KMS-11 (cell line): ENCODE data around the gene BSG.

Experiments
- H2AFZ ChIP-seq: fragments of 200-600 bp; sonication (generic); 2 replicates; pipeline ENCODE4 v1.6.1; 2016; ENCODE audit warnings: antibody characterized with exemption, mixed run types, low read depth
- H3K27ac ChIP-seq: fragments of 200-600 bp; sonication (generic); 2 replicates; pipeline ENCODE4 v1.6.1; 2016; ENCODE audit warnings: mild to moderate bottlenecking, mixed run types
- H3K27me3 ChIP-seq: fragments of 200-600 bp; sonication (generic); 2 replicates; pipeline ENCODE4 v1.6.1; 2017; ENCODE audit warnings: mild to moderate bottlenecking, low read depth, mixed run types, moderate library complexity; ENCODE audit not compliant: insufficient read depth
- H3K36me3 ChIP-seq: fragments of 200-600 bp; sonication (generic); 2 replicates; pipeline ENCODE4 v1.6.1; 2017; ENCODE audit warnings: mild to moderate bottlenecking, mixed run types; ENCODE audit not compliant: insufficient read depth
- H3K4me1 ChIP-seq: fragments of 200-600 bp; sonication (generic); 2 replicates; pipeline ENCODE4 v1.6.1; 2016; ENCODE audit warnings: mild to moderate bottlenecking, low read depth, mixed run types; ENCODE audit not compliant: poor library complexity, severe bottlenecking
- H3K4me2 ChIP-seq: fragments of 200-600 bp; sonication (generic); 2 replicates; pipeline ENCODE4 v1.7.0; 2016; ENCODE audit warnings: mild to moderate bottlenecking, mixed run types
- H3K4me3 ChIP-seq: fragments of 200-600 bp; sonication (generic); IDR thresholded peaks from 2 replicates; pipeline ENCODE4 v1.6.1; 2017; ENCODE audit warnings: low read depth, low read length, mixed read lengths; ENCODE audit not compliant: insufficient read depth
- H3K79me2 ChIP-seq: fragments of 200-600 bp; sonication (generic); 2 replicates; pipeline ENCODE4 v1.6.1; 2016; ENCODE audit warnings: low read depth, mixed run types; ENCODE audit not compliant: insufficient read depth
- H3K9ac ChIP-seq: fragments of 200-600 bp; sonication (generic); 2 replicates; pipeline ENCODE4 v1.6.1; 2016; ENCODE audit warnings: mild to moderate bottlenecking, mixed run types
- H4K20me1 ChIP-seq: fragments of 200-600 bp; sonication (generic); 2 replicates; pipeline ENCODE4 v1.6.1; 2016; ENCODE audit warnings: mild to moderate bottlenecking, mixed run types; ENCODE audit not compliant: insufficient read depth
- TF ChIP-seq, protein P1 (sequence below): fragments of 200-600 bp; sonication (generic); conservative IDR thresholded peaks from 2 replicates; pipeline ENCODE4 v1.6.1; 2017; ENCODE audit warnings: low read depth, mild to moderate bottlenecking, antibody characterized with exemption, low read length, moderate library complexity, mixed read lengths

The BSG gene

DNA sequence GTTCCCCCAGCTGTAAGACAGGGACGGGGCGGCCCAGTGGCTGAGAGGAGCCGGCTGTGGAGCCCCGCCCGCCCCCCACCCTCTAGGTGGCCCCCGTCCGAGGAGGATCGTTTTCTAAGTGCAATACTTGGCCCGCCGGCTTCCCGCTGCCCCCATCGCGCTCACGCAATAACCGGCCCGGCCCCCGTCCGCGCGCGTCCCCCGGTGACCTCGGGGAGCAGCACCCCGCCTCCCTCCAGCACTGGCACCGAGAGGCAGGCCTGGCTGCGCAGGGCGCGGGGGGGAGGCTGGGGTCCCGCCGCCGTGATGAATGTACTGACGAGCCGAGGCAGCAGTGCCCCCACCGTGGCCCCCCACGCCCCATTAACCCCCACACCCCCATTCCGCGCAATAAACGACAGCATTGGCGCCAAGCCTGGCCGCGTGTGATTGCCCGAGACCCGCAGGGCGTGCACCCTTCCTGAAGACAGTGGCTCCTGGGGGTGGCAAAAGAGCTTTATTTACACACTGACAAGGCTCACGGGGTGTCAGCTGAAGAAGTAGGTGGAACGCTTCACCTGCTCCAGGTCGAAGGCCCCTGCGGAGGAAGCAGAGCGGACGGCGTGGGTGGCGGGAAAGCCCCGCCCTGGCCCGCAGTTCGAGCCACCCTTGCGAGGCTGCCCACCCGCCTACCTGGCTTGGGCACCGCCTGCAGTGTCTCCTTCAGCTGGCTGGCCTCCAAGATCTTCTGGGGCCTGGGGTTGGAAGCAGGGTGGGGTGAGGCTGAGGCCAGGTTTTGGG, 44.5 kb downstream of the BSG start:
- Histone ChIP-seq H3K27ac (no peak overlapping the region), H3K27me3 (no peaks in the 10 kb centered on the region), H4K20me1 (no peaks in the 10 kb centered on the region), H3K79me2 (no peaks in the 10 kb centered on the region), H3K36me3 (no peaks in the 10 kb centered on the region), H2AFZ (no peak overlapping the region), H3K9ac (no peak overlapping the region), H3K4me1 (no peaks in the 10 kb centered on the region), H3K4me3 (no peak overlapping the region), H3K4me2 (no peak overlapping the region)
- TF ChIP-seq, protein P1, sequence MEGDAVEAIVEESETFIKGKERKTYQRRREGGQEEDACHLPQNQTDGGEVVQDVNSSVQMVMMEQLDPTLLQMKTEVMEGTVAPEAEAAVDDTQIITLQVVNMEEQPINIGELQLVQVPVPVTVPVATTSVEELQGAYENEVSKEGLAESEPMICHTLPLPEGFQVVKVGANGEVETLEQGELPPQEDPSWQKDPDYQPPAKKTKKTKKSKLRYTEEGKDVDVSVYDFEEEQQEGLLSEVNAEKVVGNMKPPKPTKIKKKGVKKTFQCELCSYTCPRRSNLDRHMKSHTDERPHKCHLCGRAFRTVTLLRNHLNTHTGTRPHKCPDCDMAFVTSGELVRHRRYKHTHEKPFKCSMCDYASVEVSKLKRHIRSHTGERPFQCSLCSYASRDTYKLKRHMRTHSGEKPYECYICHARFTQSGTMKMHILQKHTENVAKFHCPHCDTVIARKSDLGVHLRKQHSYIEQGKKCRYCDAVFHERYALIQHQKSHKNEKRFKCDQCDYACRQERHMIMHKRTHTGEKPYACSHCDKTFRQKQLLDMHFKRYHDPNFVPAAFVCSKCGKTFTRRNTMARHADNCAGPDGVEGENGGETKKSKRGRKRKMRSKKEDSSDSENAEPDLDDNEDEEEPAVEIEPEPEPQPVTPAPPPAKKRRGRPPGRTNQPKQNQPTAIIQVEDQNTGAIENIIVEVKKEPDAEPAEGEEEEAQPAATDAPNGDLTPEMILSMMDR, result no peak

DNA sequence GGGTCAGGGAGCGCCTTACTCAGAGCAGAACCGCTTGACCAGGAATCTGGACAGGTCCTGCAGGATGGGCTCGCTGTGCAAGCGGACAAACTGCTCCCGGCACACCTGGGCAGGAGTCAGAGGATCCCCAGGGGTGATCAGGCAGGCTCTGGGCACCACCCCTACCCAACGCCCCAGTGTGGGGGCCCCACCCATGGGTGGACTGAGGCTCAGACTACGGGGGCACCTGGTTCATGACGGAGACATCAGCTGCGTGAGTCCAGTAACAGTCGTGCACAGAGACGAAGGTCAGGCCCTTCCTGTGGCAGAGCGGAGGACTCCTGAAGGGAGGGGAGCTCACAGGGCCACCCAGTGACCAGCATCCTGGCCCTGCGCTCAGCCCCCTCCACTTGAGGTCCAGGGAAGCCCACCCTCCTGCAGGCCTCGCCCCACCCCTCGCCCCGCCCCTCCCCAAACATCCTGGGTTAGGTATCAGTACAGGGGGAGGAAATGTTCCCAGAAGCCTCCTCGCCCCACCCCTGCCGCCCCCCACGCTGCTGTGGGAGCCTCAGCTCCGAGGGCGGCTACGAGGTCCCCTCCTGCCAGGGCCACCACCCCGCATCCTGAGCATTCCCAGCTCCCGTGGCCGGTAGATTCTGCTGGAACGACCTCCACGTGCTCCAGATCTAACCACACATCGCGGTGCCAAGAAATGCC, 45.3 kb downstream of the BSG start:
- no peak overlapping the region for H2AFZ ChIP-seq
- no peaks in the 10 kb centered on the region for H4K20me1 ChIP-seq
- H3K9ac ChIP-seq, result no peak overlapping the region
- no peak overlapping the region for H3K4me3 ChIP-seq
- H3K4me2 ChIP-seq, result no peak overlapping the region
- H3K27ac ChIP-seq, result no peak overlapping the region
- H3K27me3 ChIP-seq, result no peaks in the 10 kb centered on the region
- H3K79me2 ChIP-seq, result no peaks in the 10 kb centered on the region
- TF ChIP-seq, protein P1, result no peak
- H3K4me1 ChIP-seq, result no peaks in the 10 kb centered on the region
- no peaks in the 10 kb centered on the region for H3K36me3 ChIP-seq

DNA sequence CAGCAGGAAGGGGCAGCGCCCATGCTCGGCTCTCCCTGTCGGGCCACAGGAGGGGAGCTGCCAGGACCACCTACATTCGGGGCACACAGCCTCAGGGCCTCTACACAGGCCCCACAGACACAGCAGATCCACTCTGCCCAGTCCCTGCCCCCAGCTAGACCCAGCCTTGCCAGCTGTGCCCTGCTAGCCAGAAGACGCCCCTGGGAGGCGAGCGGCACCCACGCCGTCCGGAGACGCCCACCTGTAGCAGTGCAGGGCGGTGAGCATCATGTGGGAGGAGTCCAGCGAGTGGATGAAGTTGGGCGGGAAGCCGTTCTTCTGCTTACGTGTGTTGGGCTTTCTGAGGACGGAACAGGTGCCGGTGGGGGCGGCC, 45.8 kb downstream of the BSG start:
- TF ChIP-seq, protein P1, result no peak
- H3K4me2 ChIP-seq, result no peak overlapping the region
- H3K27me3 ChIP-seq, result no peaks in the 10 kb centered on the region
- H3K36me3 ChIP-seq, result no peaks in the 10 kb centered on the region
- H3K79me2 ChIP-seq, result no peaks in the 10 kb centered on the region
- H3K9ac ChIP-seq, result no peak overlapping the region
- H2AFZ ChIP-seq, result no peak overlapping the region
- H3K27ac ChIP-seq, result no peak overlapping the region
- no peak overlapping the region for H3K4me3 ChIP-seq
- H4K20me1 ChIP-seq, result no peaks in the 10 kb centered on the region
- H3K4me1 ChIP-seq, result no peaks in the 10 kb centered on the region

DNA sequence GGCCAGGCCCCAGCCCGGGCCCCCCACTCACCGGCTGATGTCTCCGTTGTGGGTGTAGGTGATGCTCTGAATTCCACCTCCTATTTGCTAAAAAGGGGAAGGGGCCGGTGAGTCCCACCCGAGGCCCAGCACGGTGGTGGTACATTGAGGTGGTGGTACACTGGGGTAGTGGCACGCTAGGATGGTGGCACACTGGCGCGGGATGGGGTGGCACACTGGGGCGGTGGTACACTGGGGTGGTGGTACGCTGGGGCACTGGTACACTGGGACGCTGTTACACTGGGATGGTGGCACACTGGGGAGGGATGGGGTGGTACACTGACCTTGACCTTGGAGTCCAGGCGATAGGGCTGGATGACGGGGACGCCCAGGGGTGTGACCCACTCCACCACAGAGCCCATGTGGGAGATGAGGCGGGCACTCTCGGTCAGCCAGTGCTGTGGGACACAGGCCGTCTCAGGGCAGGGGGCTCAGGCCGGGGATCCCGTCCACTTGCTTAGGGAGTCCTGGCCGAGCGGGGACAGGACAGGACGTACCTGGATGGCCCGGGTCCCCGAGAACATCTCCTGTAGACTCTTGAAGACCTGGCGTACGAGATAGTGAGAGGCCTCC, 46.4 kb downstream of the BSG start:
- H2AFZ ChIP-seq, result no peak overlapping the region
- no peaks in the 10 kb centered on the region for H3K27me3 ChIP-seq
- H3K79me2 ChIP-seq, result no peaks in the 10 kb centered on the region
- no peaks in the 10 kb centered on the region for H3K36me3 ChIP-seq
- no peaks in the 10 kb centered on the region for H3K4me1 ChIP-seq
- no peak overlapping the region for H3K4me2 ChIP-seq
- H3K4me3 ChIP-seq, result no peak overlapping the region
- TF ChIP-seq, protein P1, result no peak
- no peak overlapping the region for H3K9ac ChIP-seq
- no peak overlapping the region for H3K27ac ChIP-seq
- no peaks in the 10 kb centered on the region for H4K20me1 ChIP-seq
